A549 treated with AZD2906 at 1 μM for 4 hours (cell line): ENCODE data around the gene PAPLN. TPM values are rescaled to one million over a fixed set of nuclear protein-coding genes. Genes with fewer than 3 reads are reported as not detected.

Experiments used
- total RNA-seq: library from RNA; stranded (reverse); fragments of 200-300 nt; extraction: Qiagen RNA extraction; gene quantifications from 5 replicates; pipeline ENCODE4 v1.2.3, GENCODE V29; 2022

PAPLN gene
- 4.6 to 5.1 TPM (median 4.6 TPM) in 5 replicates for total RNA-seq

GRCh38 chr14:73237219-73237785 lies at the start of gene PAPLN:
PAPLN (plus strand) TSS chr14:73237506; CDS start chr14:73239779, 2,273 bp downstream.

Other genes with a start within 250 kb of the PAPLN start
- gene ZFYVE1, start 210.4 kb upstream of the PAPLN start, total RNA-seq, result 9.5 to 10.7 TPM (median 9.8 TPM) in 5 replicates
- 45.0 to 66.5 TPM (median 49.8 TPM) in 5 replicates for gene RBM25, start 179.0 kb upstream of the PAPLN start, total RNA-seq
- gene PSEN1, start 101.0 kb upstream of the PAPLN start, total RNA-seq, result 57.7 to 72.9 TPM (median 62.3 TPM) in 5 replicates
- 35.2 to 40.2 TPM (median 38.8 TPM) in 5 replicates for gene NUMB, start 221.0 kb downstream of the PAPLN start, total RNA-seq